ENCODE results near the gene TEX22. TPM values are rescaled to one million over a fixed set of nuclear protein-coding genes. Genes with fewer than 3 reads are reported as not detected.

TEX22 gene
- total RNA-seq, 3 donors from 2014 or later, result 0.84 to 2.0 (median 0.95) TPM

DNA sequence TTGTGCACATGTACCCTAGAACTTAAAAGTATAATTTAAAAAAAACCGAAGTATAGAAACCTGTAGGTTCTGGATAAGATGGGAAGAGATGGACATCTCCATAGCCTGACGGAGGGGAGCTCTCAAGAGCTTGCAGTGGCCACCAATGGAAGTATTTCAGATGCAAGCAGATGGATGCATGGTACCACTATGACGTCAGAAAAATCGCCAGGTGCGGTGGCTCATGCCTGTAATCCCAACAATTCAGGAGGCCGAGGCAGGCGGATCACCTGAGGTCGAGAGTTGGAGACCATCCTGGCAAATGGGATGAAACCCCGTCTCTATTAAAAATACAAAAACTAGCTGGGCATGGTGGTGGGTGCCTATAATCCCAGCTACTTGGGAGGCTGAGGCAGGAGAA, 3.4 kb downstream of the TEX22 start:
- TF ChIP-seq, protein P1, sequence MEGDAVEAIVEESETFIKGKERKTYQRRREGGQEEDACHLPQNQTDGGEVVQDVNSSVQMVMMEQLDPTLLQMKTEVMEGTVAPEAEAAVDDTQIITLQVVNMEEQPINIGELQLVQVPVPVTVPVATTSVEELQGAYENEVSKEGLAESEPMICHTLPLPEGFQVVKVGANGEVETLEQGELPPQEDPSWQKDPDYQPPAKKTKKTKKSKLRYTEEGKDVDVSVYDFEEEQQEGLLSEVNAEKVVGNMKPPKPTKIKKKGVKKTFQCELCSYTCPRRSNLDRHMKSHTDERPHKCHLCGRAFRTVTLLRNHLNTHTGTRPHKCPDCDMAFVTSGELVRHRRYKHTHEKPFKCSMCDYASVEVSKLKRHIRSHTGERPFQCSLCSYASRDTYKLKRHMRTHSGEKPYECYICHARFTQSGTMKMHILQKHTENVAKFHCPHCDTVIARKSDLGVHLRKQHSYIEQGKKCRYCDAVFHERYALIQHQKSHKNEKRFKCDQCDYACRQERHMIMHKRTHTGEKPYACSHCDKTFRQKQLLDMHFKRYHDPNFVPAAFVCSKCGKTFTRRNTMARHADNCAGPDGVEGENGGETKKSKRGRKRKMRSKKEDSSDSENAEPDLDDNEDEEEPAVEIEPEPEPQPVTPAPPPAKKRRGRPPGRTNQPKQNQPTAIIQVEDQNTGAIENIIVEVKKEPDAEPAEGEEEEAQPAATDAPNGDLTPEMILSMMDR (IDR thresholded peaks at IDR 0.05), result no peak
- no peaks in the 10 kb centered on the region for H3K9me3 ChIP-seq
- DNase-seq (peak in 1 of 3 donors; percentile 21), ATAC-seq (no peak)
- intact Hi-C loops (cut with DNase I, micrococcal nuclease), result no loop called here
- no peaks in the 10 kb centered on the region for H3K36me3 ChIP-seq (ENCODE audit: low read depth)
- H3K4me3 ChIP-seq, result no peak overlapping the region
- H3K4me1 ChIP-seq (ENCODE audit: low read depth), result peaks cover 10% of the 10 kb centered on the region

GRCh38 chr14:105408592-105408991, 10.3 kb downstream of the TEX22 start:
- peaks cover 10% of the 10 kb centered on the region for H3K4me1 ChIP-seq (ENCODE audit: low read depth)
- no peaks in the 10 kb centered on the region for H3K36me3 ChIP-seq (ENCODE audit: low read depth)
- intact Hi-C loops (cut with DNase I, micrococcal nuclease), result no loop called here
- TF ChIP-seq, protein P1 (IDR thresholded peaks at IDR 0.05), result no peak
- no peak for DNase-seq
- H3K9me3 ChIP-seq, result no peaks in the 10 kb centered on the region
- no peak for ATAC-seq
- H3K4me3 ChIP-seq, result no peak overlapping the region

DNA sequence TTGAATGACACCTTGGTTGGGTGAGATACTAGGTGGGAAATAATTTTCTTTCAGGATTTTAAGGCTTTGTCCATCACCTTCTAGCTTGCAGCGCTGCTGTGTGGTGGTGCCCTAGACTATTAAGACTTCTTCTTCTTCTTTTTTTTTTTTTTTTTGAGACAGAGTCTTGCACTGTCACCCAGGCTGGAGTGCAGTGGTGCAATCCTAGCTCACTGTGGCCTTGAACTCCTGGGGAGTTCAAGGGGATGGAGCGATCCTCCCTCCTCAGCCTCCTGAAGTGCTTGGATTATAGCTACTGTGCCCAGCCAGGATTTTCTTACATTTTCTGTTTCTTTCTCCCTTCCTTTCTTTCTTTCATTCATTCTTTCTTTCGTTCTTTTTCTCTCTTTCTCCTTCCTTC, 11.0 kb downstream of the TEX22 start:
- no peaks in the 10 kb centered on the region for H3K9me3 ChIP-seq
- H3K36me3 ChIP-seq (ENCODE audit: low read depth), result no peaks in the 10 kb centered on the region
- no peak for DNase-seq
- no peak for ATAC-seq
- H3K4me1 ChIP-seq (ENCODE audit: low read depth), result peaks cover 10% of the 10 kb centered on the region
- no peak overlapping the region for H3K4me3 ChIP-seq
- TF ChIP-seq, protein P1 (IDR thresholded peaks at IDR 0.05), result no peak
- intact Hi-C loops (cut with DNase I, micrococcal nuclease), result no loop called here

- H3K4me1 ChIP-seq (ENCODE audit: low read depth), result peaks cover 13% of the 10 kb centered on the region
- no peaks in the 10 kb centered on the region for H3K36me3 ChIP-seq (ENCODE audit: low read depth)
- intact Hi-C loops (cut with DNase I, micrococcal nuclease), result no loop called here
- DNase-seq (no peak), ATAC-seq (no peak)
- TF ChIP-seq, protein P1 (IDR thresholded peaks at IDR 0.05), result no peak
- H3K9me3 ChIP-seq, result no peaks in the 10 kb centered on the region
- no peak overlapping the region for H3K4me3 ChIP-seq
Measured at GRCh38 chr14:105410642-105411016, 12.3 kb downstream of the TEX22 start.

- DNase-seq, result peak in 2 of 3 donors; percentile 66 to 69
- ATAC-seq, result peak; percentile 82
- no peak overlapping the region for H3K4me3 ChIP-seq
- no peaks in the 10 kb centered on the region for H3K9me3 ChIP-seq
- H3K36me3 ChIP-seq (ENCODE audit: low read depth), result no peaks in the 10 kb centered on the region
- peaks cover 13% of the 10 kb centered on the region for H3K4me1 ChIP-seq (ENCODE audit: low read depth)
- TF ChIP-seq, protein P1 (IDR thresholded peaks at IDR 0.05), result no peak
- intact Hi-C loops (cut with DNase I, micrococcal nuclease), result no loop called here
Measured at GRCh38 chr14:105411017-105411941, 12.9 kb downstream of the TEX22 start.

Measured in mucosa of descending colon (tissue), 3 donors.